Retina (tissue), 1 donor: ENCODE data around the gene ALDH3A1.
A peak's percentile ranks its signal among the peaks of the same experiment; 100 is the strongest.

ENCODE experiments used
- DNase-seq: peaks from one replicate; pipeline ENCODE4 v3.0.0-alpha.2; 2016

Gene ALDH3A1

GRCh38 chr17:19740933-19741332 is 7.2 kb downstream of the ALDH3A1 start:
- DNase-seq, result no peak

DNA sequence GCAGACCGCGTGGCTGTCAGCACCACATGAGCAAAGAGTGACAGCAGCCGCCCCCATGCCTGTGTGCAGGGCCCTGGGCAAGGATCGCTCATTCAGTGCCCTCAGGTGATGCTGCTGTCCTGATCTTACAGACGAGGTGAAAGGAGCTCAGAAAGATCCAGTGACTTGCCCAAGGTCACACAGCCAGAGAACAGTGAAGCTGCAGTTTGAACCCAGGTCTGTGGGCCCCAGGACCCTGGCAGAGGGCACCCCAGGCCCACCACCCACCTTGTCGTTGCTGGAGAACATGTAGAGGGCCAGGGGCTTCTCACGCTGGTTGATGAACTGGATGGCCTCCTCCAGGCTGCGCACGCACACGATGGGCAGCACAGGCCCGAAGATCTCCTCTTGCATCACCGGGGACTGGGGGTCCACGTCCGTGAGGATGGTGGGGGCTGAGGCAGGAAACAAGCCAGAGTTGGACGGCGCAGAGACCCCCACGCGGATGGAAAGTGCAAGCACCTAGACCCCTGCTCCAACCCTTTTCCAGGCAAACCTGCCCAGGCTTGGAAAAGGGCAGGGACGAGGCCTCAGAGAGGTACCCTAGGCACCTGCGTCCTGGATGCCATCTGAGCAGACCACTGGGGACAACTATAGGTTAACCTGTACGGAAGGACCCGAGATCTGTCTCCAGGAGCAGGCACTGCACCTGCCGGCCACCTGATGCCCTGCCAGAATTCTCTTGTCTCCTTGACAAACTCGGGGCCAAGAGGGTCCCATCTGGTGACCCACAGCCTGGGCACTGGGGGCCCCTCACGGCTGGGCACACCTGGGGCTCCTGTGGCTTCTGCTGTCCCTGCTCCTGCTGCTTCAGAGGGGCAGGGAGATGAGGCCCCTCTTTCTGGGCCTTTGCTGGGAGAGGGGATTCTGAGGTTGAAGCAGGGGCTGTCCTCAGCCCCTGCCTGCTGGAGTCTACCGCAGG is 8.6 kb downstream of the ALDH3A1 start:
- no peak for DNase-seq

GRCh38 chr17:19738757-19739156 is 9.3 kb downstream of the ALDH3A1 start:
- DNase-seq, result no peak

DNA sequence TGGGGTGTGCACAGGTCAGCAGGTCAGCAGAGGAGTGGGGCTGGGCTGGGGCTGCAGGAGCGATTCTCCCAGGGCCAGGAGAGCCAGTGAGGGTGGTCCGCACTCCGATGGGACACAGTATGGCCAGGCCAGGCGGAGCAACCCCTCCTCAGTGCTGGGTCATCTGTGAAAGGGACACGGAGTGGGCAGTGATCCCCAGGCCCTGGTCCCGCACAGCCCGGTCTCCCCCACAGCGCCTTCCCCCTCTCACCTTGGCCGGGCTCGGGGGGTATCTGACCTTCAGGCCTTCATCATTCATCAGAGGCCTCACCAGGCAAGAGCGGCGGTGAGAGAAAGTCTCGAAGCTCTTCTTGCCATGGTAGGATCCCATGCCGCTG is 10.0 kb downstream of the ALDH3A1 start:
- no peak for DNase-seq

- DNase-seq, result no peak
Observed at GRCh38 chr17:19737305-19738072, 10.6 kb downstream of the ALDH3A1 start.

DNA sequence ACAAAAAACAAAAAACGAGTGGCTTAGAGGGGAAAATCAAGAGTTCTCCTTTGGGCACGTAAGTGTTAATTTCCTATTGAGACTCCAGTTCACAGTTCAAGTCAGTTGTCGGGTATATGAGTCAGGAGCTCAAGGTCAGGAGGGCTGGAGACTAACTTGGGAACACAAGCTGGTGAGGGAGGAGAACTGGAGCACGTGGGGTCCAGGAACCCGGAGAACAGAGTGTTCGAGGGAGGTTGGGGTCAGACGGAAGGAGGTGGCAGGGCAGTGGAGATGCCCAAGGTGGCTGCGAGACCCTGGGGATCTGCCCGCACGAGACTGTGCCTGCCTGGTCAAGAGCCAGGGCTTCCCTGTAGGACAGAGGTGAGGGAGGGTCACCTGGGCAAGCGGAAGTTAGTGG is 12.0 kb downstream of the ALDH3A1 start:
- no peak for DNase-seq

DNA sequence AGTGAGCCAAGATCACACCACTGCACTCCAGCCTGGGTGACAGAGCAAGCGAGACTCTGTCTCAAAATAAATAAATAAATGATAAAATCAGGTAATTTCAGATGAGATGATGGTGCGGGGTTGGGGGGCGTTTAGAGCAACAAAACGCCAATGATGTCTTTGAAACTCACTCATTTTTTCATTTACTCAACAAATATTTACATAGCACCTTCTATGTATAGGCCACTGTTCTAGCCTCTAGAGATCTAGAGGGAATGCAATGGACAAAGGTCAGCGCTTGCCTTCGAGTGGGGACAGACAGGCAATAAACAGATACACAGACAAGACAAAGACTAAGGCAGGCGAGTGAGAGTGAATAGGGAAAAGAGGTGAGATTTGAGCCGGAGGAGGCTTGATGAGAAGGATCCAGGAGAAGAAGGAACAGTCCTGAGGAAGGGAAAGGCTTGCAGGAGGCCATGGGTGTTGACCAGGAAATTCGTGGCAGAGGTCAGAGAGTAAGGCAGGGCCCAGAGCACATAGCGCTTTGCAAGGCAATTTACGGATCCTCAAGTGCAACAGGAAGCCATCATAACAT is 14.1 kb downstream of the ALDH3A1 start:
- DNase-seq, result no peak

DNA sequence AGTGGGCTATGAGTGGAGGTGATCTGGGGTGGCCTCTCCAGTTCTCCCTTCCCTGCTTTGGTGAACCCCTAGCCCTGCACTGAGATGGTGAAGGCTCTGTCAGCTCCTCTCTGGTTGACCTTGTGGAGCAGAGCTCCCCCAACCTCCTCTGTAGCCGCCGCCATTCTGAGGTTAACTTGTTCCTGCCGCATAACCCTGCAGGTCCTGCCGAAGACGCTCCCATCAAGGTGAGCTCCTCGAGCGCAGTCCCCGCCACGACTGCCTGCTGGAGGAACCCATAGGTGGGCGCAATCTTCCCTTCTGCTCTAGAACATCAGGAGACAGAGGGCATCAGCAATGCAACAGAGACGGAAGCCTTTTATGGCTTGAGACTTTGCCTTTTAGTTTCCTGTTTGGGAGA is 16.5 kb downstream of the ALDH3A1 start:
- DNase-seq, result no peak

DNA sequence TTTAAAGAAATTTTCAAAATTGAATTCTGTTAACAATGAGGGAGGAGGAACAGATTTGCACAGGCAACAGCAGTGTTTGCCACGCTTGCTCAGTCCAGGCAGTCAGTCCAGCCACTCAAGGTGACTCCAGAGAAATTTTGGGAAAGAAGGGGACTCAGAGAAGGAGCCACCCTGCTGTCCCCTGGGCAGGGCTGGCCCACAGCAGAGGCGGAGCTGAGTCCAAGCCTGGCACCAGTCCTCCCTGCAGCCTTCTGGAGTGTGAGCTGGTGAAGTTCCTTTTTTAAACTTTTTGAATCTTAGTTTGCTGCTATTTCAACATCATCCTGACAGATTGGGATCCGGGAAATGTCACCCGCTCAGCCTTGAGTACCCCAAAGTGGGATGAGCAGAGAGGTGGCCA is 17.3 kb downstream of the ALDH3A1 start:
- DNase-seq, result no peak

- no peak for DNase-seq
Observed at GRCh38 chr17:19729900-19730299, 18.2 kb downstream of the ALDH3A1 start.

- peak; percentile 51 for DNase-seq
Observed at GRCh38 chr17:19728084-19728495, 20.0 kb downstream of the ALDH3A1 start.

GRCh38 chr17:19727501-19728078 is 20.5 kb downstream of the ALDH3A1 start:
- no peak for DNase-seq

- no peak for DNase-seq
Observed at GRCh38 chr17:19726631-19727376, 21.3 kb downstream of the ALDH3A1 start.

DNA sequence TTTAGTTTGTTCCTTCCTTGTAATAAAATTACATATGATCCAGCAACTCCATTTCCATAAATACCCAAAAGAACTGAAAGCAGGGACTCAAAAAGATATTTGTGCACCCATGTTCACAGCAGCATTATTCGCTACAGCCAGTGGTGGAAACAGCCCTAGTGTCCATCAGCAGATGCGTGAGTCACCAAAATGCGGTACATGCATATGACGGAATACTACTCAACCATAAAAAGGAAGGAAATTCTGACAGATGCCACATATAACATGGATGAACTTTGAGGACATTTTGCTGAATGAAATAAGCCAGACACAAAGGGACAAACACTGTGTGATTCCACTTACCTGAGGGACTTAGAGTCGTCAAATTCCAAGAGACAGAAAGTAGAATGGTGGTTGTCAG is 22.6 kb downstream of the ALDH3A1 start:
- no peak for DNase-seq

DNA sequence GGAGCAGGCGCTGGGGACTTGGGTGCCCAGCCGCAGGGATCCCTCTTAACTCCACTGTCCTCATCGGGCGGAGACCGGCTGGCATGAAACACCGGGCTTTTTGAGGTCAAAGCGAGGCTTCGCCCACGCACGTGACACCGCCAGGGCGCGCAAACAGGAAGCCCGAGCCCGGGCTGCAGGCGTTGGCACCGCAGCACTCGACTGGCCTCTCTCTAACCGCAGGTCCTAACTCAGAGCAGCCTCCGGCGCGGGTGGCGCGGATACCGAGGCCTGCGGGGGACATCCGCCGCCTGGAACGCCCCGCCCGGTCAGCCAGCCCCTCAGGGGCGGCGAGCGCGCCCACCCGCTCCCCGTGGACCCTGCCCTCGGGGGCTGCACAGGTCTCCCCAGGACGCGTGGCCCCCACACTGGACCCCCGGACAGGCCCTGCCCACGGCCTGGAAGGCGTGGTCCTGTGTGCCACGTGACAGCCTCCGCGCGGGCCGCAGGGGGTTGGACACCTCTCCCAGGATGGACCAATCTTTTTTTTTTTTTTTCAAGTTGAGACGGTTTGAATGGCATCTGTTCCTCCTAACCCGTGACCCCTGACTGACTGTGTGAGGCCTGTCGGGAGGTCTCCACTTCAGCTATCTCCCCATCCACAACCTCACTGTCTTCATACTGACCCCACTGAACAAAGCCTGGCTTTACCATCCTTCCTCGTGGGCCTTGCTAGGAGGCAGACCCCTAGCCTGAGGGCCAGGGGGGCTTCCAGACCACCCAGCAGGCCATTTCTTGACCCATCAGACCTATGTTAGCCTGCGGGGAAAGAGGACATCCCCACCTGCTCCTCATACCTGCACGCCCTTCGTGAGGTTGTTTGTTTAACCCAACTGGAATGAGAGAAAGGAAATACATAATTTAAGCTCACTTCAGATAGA is 23.3 kb downstream of the ALDH3A1 start:
- DNase-seq, result peak; percentile 56

- no peak for DNase-seq
Observed at GRCh38 chr17:19723964-19724363, 24.1 kb downstream of the ALDH3A1 start.

DNA sequence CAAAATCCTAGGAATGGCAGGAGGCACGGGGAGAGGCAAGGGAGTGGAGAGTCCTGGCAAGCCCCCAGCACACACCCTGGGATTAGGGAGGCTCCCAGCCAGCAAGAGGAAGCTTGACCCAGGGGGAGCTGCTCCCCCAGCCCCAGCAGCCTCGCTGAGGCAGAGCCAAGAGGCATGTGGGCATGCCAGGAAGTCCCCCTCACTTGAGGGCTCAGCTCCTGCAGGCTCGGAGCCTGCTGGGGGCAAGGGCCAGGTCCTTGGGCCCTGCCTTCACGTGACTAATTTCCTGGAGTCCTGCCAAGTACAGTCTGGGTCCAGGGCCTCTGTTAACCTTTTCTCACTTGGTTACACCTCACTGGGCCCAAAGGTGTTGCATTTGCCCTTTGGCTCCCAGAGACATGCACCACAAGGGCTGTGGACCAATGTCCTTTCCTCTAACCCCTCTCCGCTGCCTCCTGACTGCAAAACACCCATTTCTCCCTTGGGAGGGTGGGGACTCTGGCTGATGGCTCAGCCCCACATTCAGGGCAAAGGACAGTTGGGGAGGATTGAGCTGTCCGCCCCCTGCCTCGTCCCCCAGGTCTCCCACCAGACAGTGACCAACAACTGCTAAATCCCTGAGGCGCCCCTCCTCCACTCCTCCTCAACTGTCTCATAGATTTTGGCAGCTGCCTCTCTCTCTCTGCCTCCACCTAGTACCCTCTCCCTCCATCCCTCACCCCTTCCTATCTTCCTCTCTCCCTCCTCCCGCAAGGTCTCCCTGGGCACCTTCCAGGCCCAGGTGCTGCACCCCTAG is 27.3 kb downstream of the ALDH3A1 start:
- no peak for DNase-seq

- no peak for DNase-seq
Observed at GRCh38 chr17:19720210-19720475, 28.0 kb downstream of the ALDH3A1 start.

- no peak for DNase-seq
Observed at GRCh38 chr17:19719355-19720209, 28.5 kb downstream of the ALDH3A1 start.
